SK-N-SH (cell line): ENCODE results near the gene KCNH3. TPM values are rescaled to one million over a fixed set of nuclear protein-coding genes. Genes with fewer than 3 reads are reported as not detected.
"Not testable (repeated sequence)": the region's sequence is repeated elsewhere in the genome, so short reads cannot be mapped to it uniquely, and the experiment has no call there.

ENCODE experiments used
- CTCF ChIA-PET: fragments of 300-600, 350-600 bp; formaldehyde crosslinking; extraction: SDS; loops from one replicate; lab custom pipeline; 2021; lab: Yijun Ruan, JAX
- POLR2A ChIA-PET: fragments of 350-600 bp; sonication (Branson Sonifier 250); formaldehyde crosslinking; extraction: SDS; loops from one replicate; lab custom pipeline; 2020; ENCODE audit warnings: antibody characterized with exemption, inconsistent platforms; lab: Yijun Ruan, JAX
- DNase-seq: peaks from one replicate; pipeline ENCODE4 v3.0.0; 2012
- H2AFZ ChIP-seq: fragments of 200-600 bp; sonication (generic); 2 replicates; pipeline ENCODE4 v1.8.1; 2016; ENCODE audit warnings: antibody characterized with exemption, mild to moderate bottlenecking, low read depth
- H3F3A ChIP-seq: fragments of 200-600 bp; sonication (generic); replicated peaks from 2 replicates; pipeline ENCODE3; 2016; ENCODE audit warnings: antibody characterized with exemption, mild to moderate bottlenecking; ENCODE audit not compliant: insufficient read depth
- H3K27ac ChIP-seq, 2 experiments: fragments of 200-500 bp in 1 of 2; fragments of 200-600 bp in 1 of 2; sonication (Bioruptor generic) in 1 of 2; sonication (generic), shearing (Covaris generic) in 1 of 2; 2 replicates each; pipeline versions ENCODE4 v1.5.1 to v1.6.1; 2014 to 2016; ENCODE audit warnings: low read depth in 2 of 2, inconsistent platforms in 1 of 2, low read length in 1 of 2, mild to moderate bottlenecking in 1 of 2, mixed read lengths in 1 of 2
- H3K27me3 ChIP-seq: fragments of 200-600 bp; sonication (generic), shearing (Covaris generic); 2 replicates; pipeline ENCODE4 v1.6.1; 2016; ENCODE audit warnings: mixed run types; ENCODE audit not compliant: insufficient read depth
- H3K36me3 ChIP-seq, 2 experiments: fragments of 200-500 bp in 1 of 2; fragments of 200-600 bp in 1 of 2; sonication (Bioruptor generic) in 1 of 2; sonication (generic) in 1 of 2; replicated peaks in 1 of 2; 2 replicates each; pipeline versions ENCODE3 to v1.5.1; 2014 to 2016; ENCODE audit warnings: low read length in 1 of 2, mild to moderate bottlenecking in 1 of 2; ENCODE audit not compliant: insufficient read depth in 2 of 2, control insufficient read depth in 1 of 2
- H3K4me1 ChIP-seq, 2 experiments: fragments of 200-500 bp in 1 of 2; fragments of 200-600 bp in 1 of 2; sonication (Bioruptor generic) in 1 of 2; sonication (generic), shearing (Covaris generic) in 1 of 2; 2 replicates each; pipeline versions ENCODE4 v1.5.1 to v1.6.1; 2014 to 2016; ENCODE audit warnings: low read depth in 1 of 2, low read length in 1 of 2, mixed run types in 1 of 2; ENCODE audit not compliant: insufficient read depth in 2 of 2, control insufficient read depth in 1 of 2
- H3K4me2 ChIP-seq: fragments of 200-600 bp; sonication (generic), shearing (Covaris generic); 2 replicates; pipeline ENCODE4 v1.6.1; 2017; ENCODE audit warnings: mixed run types
- H3K4me3 ChIP-seq, 2 experiments: fragments of 200-500 bp in 1 of 2; fragments of 200-600 bp in 1 of 2; sonication (Bioruptor generic) in 1 of 2; sonication (generic), shearing (Covaris generic) in 1 of 2; 2 replicates each; pipeline versions ENCODE4 v1.5.1 to v1.8.1; 2014 to 2016; ENCODE audit warnings: low read depth in 2 of 2, inconsistent platforms in 1 of 2, low read length in 1 of 2, mild to moderate bottlenecking in 1 of 2, mixed read lengths in 1 of 2, moderate library complexity in 1 of 2
- H3K79me2 ChIP-seq: fragments of 200-600 bp; sonication (generic); 2 replicates; pipeline ENCODE4 v1.8.1; 2017; ENCODE audit warnings: mild to moderate bottlenecking; ENCODE audit not compliant: insufficient read depth
- H3K9ac ChIP-seq: fragments of 200-600 bp; sonication (generic); 2 replicates; pipeline ENCODE4 v1.6.1; 2017; ENCODE audit warnings: mixed run types
- H3K9me2 ChIP-seq: fragments of 200-600 bp; sonication (generic); 2 replicates; pipeline ENCODE4 v1.6.1; 2017; ENCODE audit warnings: mixed run types
- H3K9me3 ChIP-seq: fragments of 200-600 bp; sonication (generic); 2 replicates; pipeline ENCODE4 v1.6.1; 2017; ENCODE audit warnings: mixed run types, mild to moderate bottlenecking, moderate library complexity
- H4K20me1 ChIP-seq: fragments of 200-600 bp; sonication (generic); 2 replicates; pipeline ENCODE4 v1.6.1; 2017; ENCODE audit warnings: mild to moderate bottlenecking, mixed run types; ENCODE audit not compliant: insufficient read depth
- CHD2 ChIP-seq: fragments of 150-350 bp; IDR thresholded peaks from 2 replicates; pipeline ENCODE4 v1.6.1; 2018; ENCODE audit warnings: low read length; ENCODE audit not compliant: partially characterized antibody
- EP300 ChIP-seq, 2 experiments: IDR thresholded peaks; 2 replicates each; pipeline versions ENCODE4 v1.4.0 to v1.6.1; 2012; ENCODE audit warnings: borderline replicate concordance in 1 of 2, low read depth in 1 of 2, low read length in 1 of 2
- FOSL2 ChIP-seq: IDR thresholded peaks from 2 replicates; pipeline ENCODE4 v1.4.0; 2012; ENCODE audit warnings: low read depth, mild to moderate bottlenecking, moderate library complexity, borderline replicate concordance
- FOXM1 ChIP-seq: IDR thresholded peaks from 2 replicates; pipeline ENCODE4 v1.4.0; 2012; ENCODE audit warnings: low read depth, mild to moderate bottlenecking
- GABPA ChIP-seq: IDR thresholded peaks from 2 replicates; pipeline ENCODE4 v1.4.0; 2012; ENCODE audit warnings: low read depth, mild to moderate bottlenecking
- GATA2 ChIP-seq: sonication (generic); formaldehyde crosslinking; IDR thresholded peaks from 2 replicates; pipeline ENCODE4 v1.5.0; 2020; ENCODE audit warnings: mild to moderate bottlenecking, missing genetic modification reagents
- RAD21 ChIP-seq: IDR thresholded peaks from 2 replicates; pipeline ENCODE4 v1.6.1; 2012; ENCODE audit warnings: mild to moderate bottlenecking, low read length
- RCOR1 ChIP-seq: fragments of 150-350 bp; IDR thresholded peaks from 2 replicates; pipeline ENCODE4 v1.6.1; 2017; ENCODE audit warnings: antibody characterized with exemption, low read length
- RXRA ChIP-seq: IDR thresholded peaks from 2 replicates; pipeline ENCODE4 v1.4.0; 2012; ENCODE audit warnings: low read depth, mild to moderate bottlenecking, borderline replicate concordance
- SMC3 ChIP-seq: IDR thresholded peaks from 2 replicates; pipeline ENCODE4 v1.6.1; 2012; ENCODE audit warnings: low read depth, low read length, improper control_type of control experiment
- YY1 ChIP-seq: IDR thresholded peaks from 2 replicates; pipeline ENCODE4 v1.4.0; 2012; ENCODE audit warnings: low read depth, mild to moderate bottlenecking
- WGBS: methylation state at CpG from one replicate; pipeline ENCODE4 v1.1.6; 2017; ENCODE audit warnings: low lambda C conversion rate; 5-methylcytosine and 5-hydroxymethylcytosine counted together
- polyA plus RNA-seq, 3 experiments: library from polyadenylated mRNA; depleted of rRNA; stranded (reverse); fragments of >200 nt; gene quantifications; 2 replicates each; pipeline ENCODE4 v1.2.3, GENCODE V29; 2012
- small RNA-seq, 7 experiments: library from RNA; depleted of rRNA; stranded (forward); fragments of <200 nt; gene quantifications; one replicate each; pipeline ENCODE3, GENCODE V24; 2012
- TF ChIP-seq, protein P1 (sequence below): IDR thresholded peaks from 2 replicates; pipeline ENCODE4 v1.4.0; 2012; ENCODE audit warnings: low read depth, borderline replicate concordance
- TF ChIP-seq, protein P2 (sequence below): IDR thresholded peaks from 2 replicates; pipeline ENCODE4 v1.4.0; 2012; ENCODE audit warnings: low read depth, borderline replicate concordance

Gene KCNH3
- polyA plus RNA-seq, 1 of the 3 experiments (the other 2 are of a cell fraction), result 3.7 TPM

DNA sequence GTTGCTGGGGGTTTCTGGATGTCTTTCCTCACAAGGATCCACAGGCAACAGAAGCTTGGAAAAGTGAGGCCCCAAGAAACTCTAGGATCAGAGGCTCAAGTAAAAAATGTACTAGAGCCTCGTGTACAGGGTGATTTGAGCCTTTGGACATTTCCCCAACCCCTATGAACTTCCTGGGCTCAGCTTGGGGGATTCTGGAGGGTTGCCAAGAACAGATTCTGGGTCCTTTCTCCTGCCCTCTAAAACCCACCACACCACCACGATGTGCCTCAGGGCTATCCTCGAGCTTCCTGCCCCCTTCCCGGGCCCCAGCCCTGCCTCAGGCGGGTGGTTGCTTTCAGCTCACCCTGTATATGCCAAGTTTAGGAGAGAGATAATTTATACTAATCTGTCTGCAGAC, 66.0 kb downstream of the KCNH3 start:
- H3K27me3 ChIP-seq, result no peaks in the 10 kb centered on the region
- TF ChIP-seq FOSL2, result no peak
- TF ChIP-seq CHD2, result no peak
- no peak for TF ChIP-seq GATA2 (CRISPR knock-in tag)
- TF ChIP-seq GABPA, result no peak
- TF ChIP-seq, protein P1, sequence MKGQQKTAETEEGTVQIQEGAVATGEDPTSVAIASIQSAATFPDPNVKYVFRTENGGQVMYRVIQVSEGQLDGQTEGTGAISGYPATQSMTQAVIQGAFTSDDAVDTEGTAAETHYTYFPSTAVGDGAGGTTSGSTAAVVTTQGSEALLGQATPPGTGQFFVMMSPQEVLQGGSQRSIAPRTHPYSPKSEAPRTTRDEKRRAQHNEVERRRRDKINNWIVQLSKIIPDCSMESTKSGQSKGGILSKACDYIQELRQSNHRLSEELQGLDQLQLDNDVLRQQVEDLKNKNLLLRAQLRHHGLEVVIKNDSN, result no peak
- no peak for TF ChIP-seq RAD21
- TF ChIP-seq, protein P2, sequence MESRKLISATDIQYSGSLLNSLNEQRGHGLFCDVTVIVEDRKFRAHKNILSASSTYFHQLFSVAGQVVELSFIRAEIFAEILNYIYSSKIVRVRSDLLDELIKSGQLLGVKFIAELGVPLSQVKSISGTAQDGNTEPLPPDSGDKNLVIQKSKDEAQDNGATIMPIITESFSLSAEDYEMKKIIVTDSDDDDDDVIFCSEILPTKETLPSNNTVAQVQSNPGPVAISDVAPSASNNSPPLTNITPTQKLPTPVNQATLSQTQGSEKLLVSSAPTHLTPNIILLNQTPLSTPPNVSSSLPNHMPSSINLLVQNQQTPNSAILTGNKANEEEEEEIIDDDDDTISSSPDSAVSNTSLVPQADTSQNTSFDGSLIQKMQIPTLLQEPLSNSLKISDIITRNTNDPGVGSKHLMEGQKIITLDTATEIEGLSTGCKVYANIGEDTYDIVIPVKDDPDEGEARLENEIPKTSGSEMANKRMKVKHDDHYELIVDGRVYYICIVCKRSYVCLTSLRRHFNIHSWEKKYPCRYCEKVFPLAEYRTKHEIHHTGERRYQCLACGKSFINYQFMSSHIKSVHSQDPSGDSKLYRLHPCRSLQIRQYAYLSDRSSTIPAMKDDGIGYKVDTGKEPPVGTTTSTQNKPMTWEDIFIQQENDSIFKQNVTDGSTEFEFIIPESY, result no peak
- no peak for TF ChIP-seq FOXM1
- no peak for TF ChIP-seq RCOR1
- no peak for TF ChIP-seq RXRA
- no peak for TF ChIP-seq EP300 (IDR thresholded peaks at IDR 0.05; ENCODE audit: borderline replicate concordance in 1 of 2, low read depth in 1 of 2, low read length in 1 of 2)
- no peak for TF ChIP-seq YY1
- no peak for TF ChIP-seq SMC3
- TF ChIP-seq, all 33 proteins: peak for 0
- no peak for DNase-seq
- Histone ChIP-seq H3K9me3 (no peaks in the 10 kb centered on the region), H3K79me2 (no peaks in the 10 kb centered on the region), H3K4me2 (no peak overlapping the region), H3K9me2 (no peaks in the 10 kb centered on the region), H3K4me1 (peaks cover 0 to 2% of the 10 kb centered on the region in 2 experiments; a peak in 1 of 4 replicates), H3F3A (no peaks in the 10 kb centered on the region), H2AFZ (no peak overlapping the region), H3K9ac (no peak overlapping the region), H3K36me3 (peaks cover 4% of the 10 kb centered on the region in 2 experiments), H3K4me3 (no peak overlapping the region), H4K20me1 (no peaks in the 10 kb centered on the region), H3K27ac (no peak overlapping the region; a peak in 1 of 4 replicates)
- CTCF ChIA-PET, result interaction anchor here (1.0 to 1.8 kb wide), 3 partner anchors 19 to 136 kb away, joined by 3 to 5 read pairs (median 3); partner anchors contain the start of genes PRPF40B and TMBIM6
- 86% methylated on average over 5 of the region's 5 CpGs for WGBS
- POLR2A ChIA-PET, result no interaction called here

DNA sequence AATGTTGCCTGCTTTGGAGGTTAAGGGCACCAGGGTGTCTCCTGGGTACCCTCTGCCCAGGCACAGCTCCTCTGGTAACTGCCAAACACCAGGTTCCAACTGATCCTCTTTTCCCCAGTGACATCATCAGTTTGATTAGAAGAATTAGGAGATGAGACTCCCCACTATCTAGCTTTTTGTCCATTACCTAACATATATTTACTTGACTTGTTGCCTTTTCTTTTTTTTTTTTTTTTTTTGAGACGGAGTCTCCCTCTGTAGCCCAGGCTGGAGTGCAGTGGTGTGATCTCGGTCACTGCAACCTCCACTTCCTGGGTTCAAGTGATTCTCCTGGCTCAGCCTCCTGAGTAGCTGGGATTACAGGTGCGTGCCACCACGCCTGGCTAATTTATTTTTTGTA, 66.7 kb downstream of the KCNH3 start, which contains the start of gene FAM186B:
Gene FAM186B (minus strand): TSS at position 101 of the 400 bp plus-strand sequence. CDS start 162 bp downstream, outside the sequence.
- H3K79me2 ChIP-seq, H4K20me1 ChIP-seq, H3K4me2 ChIP-seq, H3K9me3 ChIP-seq, DNase-seq, H3K9me2 ChIP-seq, H3K9ac ChIP-seq, H3K4me3 ChIP-seq, H3K36me3 ChIP-seq, POLR2A ChIA-PET, H2AFZ ChIP-seq, H3F3A ChIP-seq, H3K27me3 ChIP-seq, H3K27ac ChIP-seq, H3K4me1 ChIP-seq: not testable (repeated sequence)
- 94% methylated on average over 4 of the region's 4 CpGs for WGBS
- CTCF ChIA-PET, result interaction anchor here (1.1 to 1.8 kb wide), 2 partner anchors 18 to 25 kb away, joined by 3 to 5 read pairs; partner anchors contain the start of gene PRPF40B

Small RNAs within 50 kb of the gene (small RNA-seq; reads per million reads assigned to genes)
- gene POLR2KP1 (0 reads per million in 7 experiments), gene RNU6-834P (0 reads per million in 7 experiments)

Other genes with a start within 250 kb of the KCNH3 start
- 1.7 and 1.9 TPM in 2 replicates for gene PRPH, start 243.9 kb upstream of the KCNH3 start, polyA plus RNA-seq (2012; rRNA removed)
- gene TROAP, start 215.8 kb upstream of the KCNH3 start, polyA plus RNA-seq (2012; rRNA removed), result 15.0 and 26.2 TPM in 2 replicates
- gene C1QL4, start 201.8 kb upstream of the KCNH3 start, polyA plus RNA-seq (2012; rRNA removed), result 9.8 and 14.6 TPM in 2 replicates
- 4.5 and 5.3 TPM in 2 replicates for gene DNAJC22, start 192.1 kb upstream of the KCNH3 start, polyA plus RNA-seq (2012; rRNA removed)
- 72.9 and 90.2 TPM in 2 replicates for gene SPATS2, start 171.6 kb upstream of the KCNH3 start, polyA plus RNA-seq (2012; rRNA removed)
- 103 and 107 TPM in 2 replicates for gene MCRS1, start 29.1 kb downstream of the KCNH3 start, polyA plus RNA-seq (2012; rRNA removed)
- gene FAM186B, start 66.6 kb downstream of the KCNH3 start, polyA plus RNA-seq (2012; rRNA removed), result 0.16 and 0.24 TPM in 2 replicates
- 24.3 and 27.0 TPM in 2 replicates for gene PRPF40B, start 84.5 kb downstream of the KCNH3 start, polyA plus RNA-seq (2012; rRNA removed)
- gene FMNL3, start 168.4 kb downstream of the KCNH3 start, polyA plus RNA-seq (2012; rRNA removed), result 10.2 and 13.1 TPM in 2 replicates
- 290 and 360 TPM in 2 replicates for gene TMBIM6, start 202.5 kb downstream of the KCNH3 start, polyA plus RNA-seq (2012; rRNA removed)